ENCODE measurements around the gene KLHL18. TPM values are rescaled to one million over a fixed set of nuclear protein-coding genes. Genes with fewer than 3 reads are reported as not detected.

Gene KLHL18
- total and polyA plus RNA-seq, 2 of the 4 experiments (the other 2 are of a cell fraction) = 29.1 to 76.2 TPM

DNA sequence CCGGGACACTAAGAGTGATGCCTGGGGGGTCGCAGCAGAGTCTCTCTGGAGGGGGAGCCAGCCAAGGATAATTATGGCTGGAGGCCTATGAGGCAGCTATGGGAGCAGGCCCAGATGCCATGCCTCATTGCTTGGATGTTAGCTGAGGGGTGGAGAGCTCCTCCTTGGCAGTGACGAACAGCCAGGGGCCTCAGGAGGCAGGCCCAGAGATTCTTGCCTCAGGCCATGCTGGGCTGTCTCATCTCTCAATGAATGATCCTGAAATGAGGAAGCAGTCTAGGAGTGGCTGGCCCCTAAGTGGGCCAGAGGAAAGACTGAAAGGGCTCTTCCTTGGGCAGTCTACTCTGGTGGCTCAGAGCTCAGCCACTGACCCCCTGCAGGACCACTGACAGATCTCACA lies 21.4 kb upstream of the KLHL18 start:
- Histone ChIP-seq H4K91ac (ENCODE audit: insufficient read depth, low read depth, low read length) (no peak overlapping the region), H2BK5ac (ENCODE audit: low read depth, low read length, poor library complexity, severe bottlenecking) (no peak overlapping the region), H3K18ac (ENCODE audit: low read depth, low read length) (no peak overlapping the region), H3K56ac (ENCODE audit: extremely low read depth, insufficient read depth, low read length) (no peak overlapping the region), H3K9me3 (ENCODE audit: control insufficient read depth, insufficient read depth, low read length) (no peaks in the 10 kb centered on the region), H3K9me1 (ENCODE audit: insufficient read depth, low read length) (no peaks in the 10 kb centered on the region), H2AK5ac (ENCODE audit: low read depth, low read length) (no peak overlapping the region), H3K4ac (ENCODE audit: low read depth, low read length) (no peak overlapping the region), H4K8ac (ENCODE audit: low read depth in 2 of 2, low read length in 2 of 2) (no peak overlapping the region), H4K5ac (ENCODE audit: low read depth, low read length) (no peak overlapping the region), H2BK15ac (ENCODE audit: low read depth, low read length) (no peak overlapping the region), H3K4me1 (ENCODE audit: control insufficient read depth, insufficient read depth, low read length) (peaks cover 4% of the 10 kb centered on the region; the same call in 1 of the 2 replicates), H3K14ac (replicated peaks; ENCODE audit: low read depth, low read length) (no peak overlapping the region), H3K4me2 (ENCODE audit: low read depth, low read length) (no peak overlapping the region), H3K4me3 (ENCODE audit: insufficient read depth, low read depth, low read length) (no peak overlapping the region), H3K36me3 (ENCODE audit: control insufficient read depth, insufficient read depth, low read length) (no peaks in the 10 kb centered on the region), H3K27ac (ENCODE audit: insufficient read depth, low read length) (no peak overlapping the region), H3K27me3 (ENCODE audit: control insufficient read depth, insufficient read depth, low read length) (peaks cover 23% of the 10 kb centered on the region), H2AK9ac (replicated peaks; ENCODE audit: low read depth, low read length, poor library complexity) (no peak overlapping the region), H2AFZ (replicated peaks; ENCODE audit: low read length, poor library complexity) (no peak overlapping the region), H3K79me1 (ENCODE audit: low read depth in 1 of 2, low read length in 2 of 2) (no peaks in the 10 kb centered on the region), H3K23ac (ENCODE audit: low read depth, low read length) (no peak overlapping the region), H2BK20ac (ENCODE audit: low read depth, low read length) (no peak overlapping the region), H2BK120ac (ENCODE audit: low read depth, low read length) (no peak overlapping the region), H4K20me1 (ENCODE audit: insufficient read depth, low read length) (no peaks in the 10 kb centered on the region), H3K9ac (ENCODE audit: low read depth, low read length) (no peak overlapping the region)
- dilution Hi-C loops (cut with HindIII; ENCODE audit: low sequenced_read_pairs, unreplicated experiment) (no loop called here), intact Hi-C loops (cut with micrococcal nuclease) (no loop called here), in situ Hi-C loops (cut with MboI; ENCODE audit: low sequenced_read_pairs) (no loop called here)
- 71% methylated on average over 3 of the region's 3 CpGs; no CpG with 5 or more reads in 1 of the 2 experiments for WGBS, 2 experiments (ENCODE audit: extremely low coverage in 2 of 2, insufficient read length in 1 of 2)
- ATAC-seq (ENCODE audit: low read depth) (no peak; the same call in 1 of the 2 replicates), DNase-seq (peak; percentile 28)
- TF ChIP-seq, protein P1, sequence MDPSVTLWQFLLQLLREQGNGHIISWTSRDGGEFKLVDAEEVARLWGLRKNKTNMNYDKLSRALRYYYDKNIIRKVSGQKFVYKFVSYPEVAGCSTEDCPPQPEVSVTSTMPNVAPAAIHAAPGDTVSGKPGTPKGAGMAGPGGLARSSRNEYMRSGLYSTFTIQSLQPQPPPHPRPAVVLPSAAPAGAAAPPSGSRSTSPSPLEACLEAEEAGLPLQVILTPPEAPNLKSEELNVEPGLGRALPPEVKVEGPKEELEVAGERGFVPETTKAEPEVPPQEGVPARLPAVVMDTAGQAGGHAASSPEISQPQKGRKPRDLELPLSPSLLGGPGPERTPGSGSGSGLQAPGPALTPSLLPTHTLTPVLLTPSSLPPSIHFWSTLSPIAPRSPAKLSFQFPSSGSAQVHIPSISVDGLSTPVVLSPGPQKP (IDR thresholded peaks at IDR 0.05; ENCODE audit: borderline replicate concordance, low read depth, low read length) = no peak
- TF ChIP-seq SMC3 (IDR thresholded peaks at IDR 0.05; ENCODE audit: low read depth, low read length) = no peak
- TF ChIP-seq NFE2L2 (IDR thresholded peaks at IDR 0.05; ENCODE audit: low read depth, low read length) = no peak
- no peak for TF ChIP-seq MAFK (IDR thresholded peaks at IDR 0.05; ENCODE audit: low read depth, low read length)
- no peak for TF ChIP-seq CEBPB (IDR thresholded peaks at IDR 0.05; ENCODE audit: low read depth, low read length)
- TF ChIP-seq RFX5 (IDR thresholded peaks at IDR 0.05; ENCODE audit: low read depth, low read length) = no peak
- TF ChIP-seq CTCF (conservative IDR thresholded peaks at IDR 0.05; ENCODE audit: low read depth, low read length) = no peak
- BruUV-seq (replicated peaks) = no TSS peak
- POLR2A ChIA-PET (ENCODE audit: unreplicated experiment) = no interaction called here
- CTCF ChIA-PET = no interaction called here

Data from IMR-90 (cell line).